Hippocampal formation (tissue), 2 donors: ENCODE measurements around the gene CNIH3.

Experiments used
- DNase-seq, 2 donors: peaks; one replicate each; lab custom pipeline; 2025; lab: John Stamatoyannopoulos, UW

Gene CNIH3

DNA sequence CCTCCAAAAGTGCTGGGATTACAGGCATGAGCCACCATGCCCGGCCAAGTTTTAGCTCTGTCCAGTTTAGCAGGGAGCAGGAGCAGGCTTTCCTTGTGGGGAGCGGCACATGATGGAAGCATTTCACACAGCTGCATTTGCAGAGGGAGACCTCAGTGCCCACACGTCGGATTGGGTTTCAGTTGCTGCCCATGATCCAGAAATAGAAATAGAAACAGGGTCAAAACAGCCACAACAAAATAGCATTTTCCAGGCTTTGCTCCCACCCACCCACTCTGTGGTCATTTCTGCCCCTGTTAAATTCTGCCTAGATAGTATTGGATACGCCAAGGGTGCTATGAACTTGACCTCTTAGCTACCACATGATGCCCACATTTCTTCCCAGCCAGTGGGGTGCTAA, 128.4 kb downstream of the CNIH3 start:
- DNase-seq = no peak

DNA sequence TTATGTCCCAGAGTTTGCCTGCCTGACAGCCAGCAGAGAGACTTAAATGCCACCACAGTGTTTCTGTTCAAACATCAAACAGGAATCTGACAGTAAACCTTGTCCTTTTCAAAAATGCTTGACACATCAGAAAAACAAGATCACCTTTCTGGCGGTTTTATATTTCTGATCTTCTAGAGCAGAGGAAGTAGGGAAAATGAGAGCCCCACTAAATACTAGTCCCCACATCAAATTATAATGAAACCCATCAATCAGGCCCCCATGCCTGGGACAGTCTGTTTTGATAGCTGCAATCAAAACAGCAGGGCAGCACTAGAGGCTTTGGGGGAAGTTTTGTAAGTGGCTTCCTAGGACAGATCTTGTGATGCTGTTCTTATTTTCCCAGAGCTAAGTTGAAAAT, 129.3 kb downstream of the CNIH3 start:
- DNase-seq = no peak

DNA sequence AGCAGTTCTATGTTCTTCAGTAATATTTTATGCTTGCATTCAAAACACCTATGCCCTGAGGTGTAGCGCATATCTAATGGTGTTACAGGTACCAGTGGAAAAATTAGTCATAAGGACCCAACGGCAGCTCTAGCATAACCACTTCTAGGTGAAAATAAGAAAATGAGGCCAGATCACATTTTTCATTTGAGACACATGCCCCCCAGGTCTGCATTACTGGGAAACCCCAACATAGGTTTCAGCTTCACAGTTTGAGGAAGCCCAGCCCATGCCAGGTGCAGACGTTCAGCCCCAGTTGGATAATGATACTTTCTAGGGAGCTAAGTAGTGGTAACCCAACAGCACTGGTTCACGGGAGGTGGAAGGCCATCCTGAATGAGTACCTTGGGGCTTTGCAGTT, 129.8 kb downstream of the CNIH3 start:
- DNase-seq = no peak

DNA sequence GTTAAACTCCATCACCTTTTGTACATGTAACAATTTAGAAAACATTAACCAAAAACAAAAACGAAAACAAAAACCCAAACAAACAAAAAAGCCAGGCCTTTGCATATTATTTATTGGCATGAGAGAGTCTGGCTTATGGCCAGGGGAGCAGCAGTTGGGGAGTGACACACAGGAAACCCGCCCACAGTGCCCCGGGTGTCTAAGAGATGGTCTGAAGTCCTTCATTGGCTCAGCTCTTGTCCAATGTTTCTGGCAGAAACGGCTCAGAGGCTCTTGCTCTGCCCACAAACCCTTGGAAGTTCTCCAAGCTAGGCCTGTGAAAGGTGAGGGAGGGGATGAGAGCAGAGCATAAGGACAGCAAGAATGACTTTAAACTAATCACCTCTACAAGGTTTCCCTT, 131.5 kb downstream of the CNIH3 start:
- DNase-seq = no peak

DNA sequence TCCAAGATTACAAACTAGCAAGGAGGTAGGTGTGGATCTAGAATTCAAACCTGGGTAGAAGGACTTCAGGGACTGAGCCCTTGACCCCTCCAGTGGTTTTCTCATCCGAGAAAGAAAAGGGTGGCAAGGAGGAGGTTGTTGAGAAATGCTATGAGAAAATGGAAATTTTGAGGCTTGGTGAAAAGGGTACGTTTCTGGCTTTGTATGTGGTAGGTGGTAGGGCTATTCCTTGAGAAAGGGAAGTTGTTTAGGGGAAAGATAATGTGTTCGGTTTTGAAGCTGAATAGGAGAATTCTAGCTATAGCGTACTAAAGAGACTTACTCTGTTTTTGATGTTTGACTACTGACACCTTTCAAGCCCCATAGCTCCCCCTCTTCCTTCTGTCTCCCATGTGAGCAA, 133.8 kb downstream of the CNIH3 start:
- no peak for DNase-seq

DNA sequence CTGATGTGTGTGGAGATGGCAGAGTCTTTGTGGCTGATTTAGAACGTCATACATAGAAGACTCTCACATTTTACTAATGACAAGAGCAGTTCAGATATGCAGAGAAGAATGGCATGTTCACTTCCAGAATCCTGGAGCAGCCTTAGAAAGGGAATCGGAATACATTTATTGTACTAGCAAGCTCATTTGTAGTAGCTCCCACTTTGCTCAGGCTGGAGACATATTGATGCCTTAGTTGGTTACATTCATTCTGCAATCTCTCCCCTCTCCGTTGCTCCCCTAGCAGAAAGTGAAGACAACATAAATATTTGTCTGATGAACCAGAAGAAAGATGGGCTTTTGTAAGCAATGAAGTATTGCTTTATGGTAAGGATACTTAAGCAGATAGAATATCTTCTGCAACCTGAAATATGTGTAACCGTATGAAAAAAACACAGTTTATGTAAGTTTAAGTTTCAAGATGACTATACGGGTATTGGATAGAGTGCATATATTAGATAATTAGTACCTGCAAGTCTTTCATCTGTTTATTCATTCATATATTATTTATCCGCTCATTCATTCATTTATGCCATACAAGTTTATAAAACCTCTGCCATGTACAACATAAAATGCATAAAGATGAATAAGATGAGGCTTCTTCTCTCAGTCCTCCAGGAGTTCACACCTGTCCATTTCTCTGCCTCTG, 135.7 kb downstream of the CNIH3 start:
- no peak for DNase-seq

DNA sequence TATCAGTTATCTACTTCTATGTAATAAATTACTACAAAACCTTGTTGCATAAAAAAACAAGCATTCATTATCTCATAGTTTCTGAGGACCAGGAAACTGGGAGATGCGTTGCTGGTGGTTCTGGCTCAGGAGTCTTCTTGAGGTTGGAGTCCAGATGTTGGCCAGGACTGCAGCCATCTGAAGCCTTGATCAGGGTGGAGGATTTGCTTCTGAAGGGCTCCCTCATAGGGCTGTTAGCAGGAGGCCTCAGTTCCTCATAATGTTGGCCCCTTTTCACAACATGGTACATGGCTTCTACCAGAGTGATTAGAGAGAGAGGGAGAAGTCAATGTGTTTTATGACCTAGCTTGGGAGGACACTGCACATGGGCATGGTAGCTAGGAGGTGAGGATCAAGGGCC, 137.4 kb downstream of the CNIH3 start:
- no peak for DNase-seq

DNA sequence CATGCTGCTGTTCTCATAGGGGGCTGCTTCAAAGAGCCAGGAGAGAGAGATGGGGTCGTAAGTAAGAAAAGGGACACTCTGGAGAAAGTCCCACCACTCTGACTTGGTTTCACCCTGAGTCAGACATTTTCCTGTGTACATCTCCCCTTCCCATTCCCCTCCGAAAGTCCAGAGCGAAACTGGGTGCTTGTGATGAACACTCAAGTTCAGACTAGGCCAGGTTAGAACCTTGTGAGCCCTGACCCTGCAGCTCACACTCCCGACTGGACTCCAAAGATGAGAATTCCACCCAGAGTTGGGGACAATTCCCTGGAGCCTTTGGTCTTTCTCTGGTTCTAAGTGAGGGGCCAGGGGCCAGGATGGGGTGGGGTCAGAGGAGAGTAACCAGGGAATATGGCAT, 139.5 kb downstream of the CNIH3 start:
- no peak for DNase-seq

DNA sequence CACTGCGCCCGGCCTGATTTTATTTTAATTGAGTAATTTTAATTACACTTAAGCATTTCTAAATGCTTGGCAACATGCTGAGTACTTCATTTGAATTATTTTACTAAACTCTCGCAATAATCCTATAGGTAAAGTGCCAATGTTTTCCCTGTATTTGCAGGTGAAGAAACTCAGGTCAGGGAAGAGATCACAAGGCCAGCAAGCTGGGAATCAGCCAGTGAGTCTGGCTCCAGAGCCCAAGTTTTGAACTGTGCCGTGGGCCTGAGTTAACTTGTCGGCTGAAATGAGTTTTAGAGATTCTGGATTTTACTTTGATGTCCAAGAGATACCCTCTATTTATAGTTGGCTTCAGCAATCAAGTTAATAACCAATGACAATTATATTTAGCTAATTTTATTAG, 141.4 kb downstream of the CNIH3 start:
- no peak for DNase-seq

DNA sequence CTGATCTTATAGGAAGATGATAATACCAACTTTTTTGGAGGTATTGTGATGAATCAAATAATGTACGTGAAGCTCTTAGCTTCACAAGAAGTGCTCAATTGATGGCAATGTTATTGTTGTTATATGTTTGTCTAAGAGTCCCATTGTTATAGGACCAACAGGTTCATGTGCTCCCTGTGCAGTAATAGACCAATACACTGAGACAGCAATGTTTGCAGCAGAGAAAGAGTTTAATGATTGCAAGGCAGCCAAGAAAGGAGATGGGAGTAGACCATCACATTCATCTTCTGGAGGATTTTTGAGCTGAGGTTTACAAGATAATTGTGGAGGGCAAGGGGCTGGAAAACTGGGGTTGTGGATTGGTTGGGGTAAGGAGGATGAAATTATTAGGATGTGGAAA, 143.0 kb downstream of the CNIH3 start:
- DNase-seq = no peak

DNA sequence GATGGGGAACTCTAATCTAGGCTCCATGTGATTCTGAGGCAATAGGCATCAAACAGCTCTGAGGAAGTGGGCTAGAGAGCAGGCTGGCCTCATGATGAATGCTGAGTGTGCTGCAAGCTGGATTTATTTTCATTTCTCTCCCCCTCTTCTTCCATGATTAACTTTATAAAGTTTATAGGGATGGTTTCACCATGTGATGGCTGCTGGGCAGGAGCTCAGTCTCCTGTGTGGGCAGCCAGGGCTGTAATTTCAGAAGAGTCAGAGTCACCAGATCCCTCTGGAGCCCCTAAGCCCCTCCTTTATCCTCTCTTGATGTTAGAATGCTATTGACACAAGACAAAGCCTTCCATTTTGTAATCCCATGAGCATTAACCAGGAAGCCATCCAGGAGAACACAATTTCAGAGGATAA, 143.6 kb downstream of the CNIH3 start:
- no peak for DNase-seq

DNA sequence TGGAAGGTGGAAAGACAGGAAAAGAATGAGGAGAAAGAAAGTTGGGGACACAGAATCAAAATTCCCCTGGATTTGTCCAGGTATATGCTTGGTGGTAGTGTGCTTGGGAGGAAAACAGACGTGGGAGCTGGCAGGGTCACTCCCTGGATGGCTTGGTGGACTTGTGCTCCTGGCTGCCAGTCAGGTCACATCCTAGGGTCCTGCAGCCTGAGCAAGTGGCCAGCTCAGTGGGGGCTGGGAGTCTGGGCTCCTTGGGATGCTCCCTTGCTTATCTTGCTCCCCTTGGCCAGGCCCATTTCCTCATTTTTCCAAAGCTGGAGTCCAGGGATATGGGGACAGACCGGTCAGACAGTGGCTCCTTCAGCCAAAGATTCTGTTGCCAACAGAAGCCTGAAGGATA, 144.0 kb downstream of the CNIH3 start:
- no peak for DNase-seq

DNA sequence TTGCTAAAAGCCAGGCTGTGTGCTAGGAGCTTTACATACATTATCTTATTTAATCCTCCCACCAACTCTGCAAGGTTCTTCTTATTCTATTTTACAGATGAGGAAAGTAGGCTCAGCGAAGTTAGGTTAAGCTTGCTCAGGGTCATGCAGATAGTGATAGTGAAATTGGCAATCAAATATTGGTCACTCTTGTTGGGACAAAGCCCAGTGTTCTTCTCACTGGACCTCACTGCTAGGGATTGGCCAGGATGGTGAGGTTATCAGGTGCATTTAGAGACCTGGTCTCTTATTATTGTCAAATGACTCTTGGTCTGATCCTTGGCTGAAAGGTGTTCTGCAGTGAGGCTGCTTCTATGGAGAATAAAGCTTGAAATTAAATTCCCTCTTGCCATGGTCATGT, 145.1 kb downstream of the CNIH3 start:
- DNase-seq = no peak

DNA sequence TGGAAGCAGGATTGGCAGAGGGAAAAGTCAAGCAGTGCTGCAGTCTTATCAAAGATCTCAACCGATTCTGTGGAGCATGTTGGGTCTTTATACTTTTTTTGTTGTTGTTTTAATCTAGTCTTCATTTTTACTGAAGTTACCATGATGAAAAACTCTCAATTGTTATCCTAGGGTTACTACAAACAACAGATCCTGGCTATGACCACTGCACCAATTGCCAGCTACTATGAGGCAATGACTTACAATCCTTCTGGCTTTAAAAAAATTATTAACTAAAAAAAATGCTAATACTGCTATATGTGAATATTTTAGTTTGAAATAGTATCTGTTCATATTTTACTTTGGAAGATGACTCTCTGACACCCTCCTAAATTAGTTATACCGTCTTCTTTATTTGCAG, 145.9 kb downstream of the CNIH3 start:
- DNase-seq = no peak

DNA sequence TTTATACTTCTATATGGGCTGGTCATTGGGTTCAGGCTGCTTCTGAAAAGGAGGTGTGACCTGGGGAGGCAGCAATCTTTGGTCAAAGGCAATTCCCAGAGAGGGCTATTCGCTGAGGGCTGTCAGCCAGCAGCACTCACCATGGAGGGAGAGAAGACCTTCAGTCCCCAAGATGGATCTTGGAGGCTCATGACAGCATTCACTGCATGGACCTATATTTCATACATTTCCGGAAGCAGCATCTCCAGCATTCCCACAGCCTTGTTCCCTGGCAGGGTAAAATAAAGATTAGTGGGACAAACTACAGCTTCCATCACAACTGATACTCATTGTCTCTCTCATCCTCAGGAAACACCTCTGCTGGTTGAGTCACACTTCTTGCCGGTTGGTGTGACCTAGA, 146.6 kb downstream of the CNIH3 start:
- DNase-seq = no peak

DNA sequence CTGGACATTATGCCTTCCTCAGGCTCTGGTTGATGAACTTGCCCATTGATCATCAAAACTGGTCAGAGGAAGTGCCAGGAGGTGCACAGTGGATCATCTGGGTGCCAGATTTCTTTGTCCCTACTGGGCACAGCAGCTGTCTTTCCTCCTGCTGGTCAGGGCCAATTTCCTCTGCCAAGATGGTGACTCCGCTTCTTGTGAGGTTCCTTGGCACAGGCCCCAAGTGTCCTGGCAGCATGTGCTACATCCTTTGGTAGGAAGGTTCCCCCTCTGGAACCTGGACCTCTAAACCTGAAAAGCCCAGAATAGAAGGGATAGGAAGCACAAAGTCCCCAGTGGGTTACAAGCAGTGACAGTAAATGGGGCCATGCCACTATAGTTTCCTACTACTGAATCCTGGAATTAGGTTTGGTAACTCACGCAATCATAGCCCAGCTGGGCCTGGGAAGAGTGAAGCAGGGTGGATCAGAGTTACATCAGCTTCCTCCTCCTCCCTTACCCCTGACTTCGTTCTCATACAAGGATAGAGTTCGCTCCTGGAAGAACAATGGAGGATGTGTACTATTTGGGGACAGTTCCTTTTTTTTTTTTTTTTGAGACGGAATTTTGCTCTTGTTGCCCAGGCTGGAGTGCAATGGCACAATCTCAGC, 147.1 kb downstream of the CNIH3 start:
- no peak for DNase-seq

DNA sequence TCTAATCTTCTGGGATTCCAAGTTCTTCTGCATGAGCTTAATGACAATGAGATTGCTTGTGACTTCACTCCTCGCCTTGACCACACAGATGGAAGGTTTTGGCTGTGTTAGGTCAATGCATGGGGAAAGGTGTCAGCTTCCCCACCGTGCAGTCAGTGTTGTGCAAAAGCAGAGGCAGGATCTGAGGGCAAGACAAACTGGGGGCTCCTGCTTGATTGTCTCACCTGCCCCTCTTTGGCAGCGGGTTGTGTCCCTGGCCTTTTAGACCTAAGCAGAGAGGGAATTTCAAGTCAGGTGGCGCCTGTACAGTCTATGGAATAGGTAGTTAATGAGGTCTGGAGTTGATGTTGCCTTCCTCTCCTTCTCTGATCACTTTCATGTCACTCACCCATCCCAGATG, 150.1 kb downstream of the CNIH3 start:
- DNase-seq = no peak

DNA sequence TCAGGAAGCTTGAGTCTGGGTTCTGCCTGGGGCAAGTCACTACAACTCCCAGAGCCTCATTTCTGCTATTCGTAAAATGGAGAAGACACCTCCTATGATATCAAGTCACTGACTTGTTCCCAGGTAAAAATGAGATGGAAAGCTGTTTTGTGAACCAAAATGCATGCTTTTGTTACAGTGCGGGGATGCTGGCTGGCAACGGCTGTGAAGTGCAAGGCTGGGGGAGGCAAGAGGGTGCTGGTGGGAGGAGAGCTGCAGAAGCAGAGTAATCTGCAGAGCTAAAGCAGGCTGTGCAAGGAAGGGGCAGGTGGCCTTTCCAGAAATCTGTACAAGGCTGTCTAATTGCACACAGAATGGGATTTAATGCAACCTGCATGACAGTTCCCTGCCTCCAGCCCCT, 150.9 kb downstream of the CNIH3 start:
- DNase-seq = peak in 1 of 2 donors; percentile 15

DNA sequence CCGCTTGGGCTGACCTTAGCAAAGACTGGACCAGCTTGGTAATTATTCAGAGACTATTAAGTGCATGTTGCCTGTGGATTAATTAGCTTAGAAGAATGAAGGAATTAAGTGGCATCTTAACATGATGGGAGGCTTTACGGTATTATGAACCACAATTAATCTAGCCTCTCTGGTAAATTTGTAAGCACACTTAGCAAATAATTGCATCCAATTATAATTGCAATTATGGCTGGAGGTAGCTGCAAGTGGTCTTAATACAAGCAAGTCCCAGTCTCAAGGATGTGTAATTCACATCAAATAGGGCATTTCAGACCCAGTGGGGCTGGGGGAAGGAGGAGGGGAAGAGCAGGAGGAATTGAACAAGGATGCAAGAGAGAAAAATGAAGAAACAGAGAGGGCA, 151.6 kb downstream of the CNIH3 start:
- DNase-seq = no peak

DNA sequence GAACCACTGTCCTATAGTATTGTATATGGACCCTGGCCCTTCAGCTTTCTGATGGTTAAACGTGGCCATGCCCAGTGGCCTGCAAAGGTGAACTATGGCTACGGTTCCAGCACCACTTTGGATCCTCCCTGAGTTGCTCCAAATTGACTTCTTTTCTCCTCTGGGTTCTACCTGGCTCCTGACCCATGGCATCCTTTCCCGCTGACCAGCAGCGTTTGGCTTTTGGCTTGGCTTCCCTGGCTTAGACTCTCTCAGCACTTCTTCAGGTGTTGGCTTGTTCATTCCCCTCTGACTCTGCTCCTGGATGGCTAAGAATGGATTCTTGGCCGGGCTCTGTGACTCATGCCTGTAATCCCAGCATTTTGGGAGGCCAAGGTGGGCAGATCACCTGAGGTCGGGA, 152.9 kb downstream of the CNIH3 start:
- no peak for DNase-seq

DNA sequence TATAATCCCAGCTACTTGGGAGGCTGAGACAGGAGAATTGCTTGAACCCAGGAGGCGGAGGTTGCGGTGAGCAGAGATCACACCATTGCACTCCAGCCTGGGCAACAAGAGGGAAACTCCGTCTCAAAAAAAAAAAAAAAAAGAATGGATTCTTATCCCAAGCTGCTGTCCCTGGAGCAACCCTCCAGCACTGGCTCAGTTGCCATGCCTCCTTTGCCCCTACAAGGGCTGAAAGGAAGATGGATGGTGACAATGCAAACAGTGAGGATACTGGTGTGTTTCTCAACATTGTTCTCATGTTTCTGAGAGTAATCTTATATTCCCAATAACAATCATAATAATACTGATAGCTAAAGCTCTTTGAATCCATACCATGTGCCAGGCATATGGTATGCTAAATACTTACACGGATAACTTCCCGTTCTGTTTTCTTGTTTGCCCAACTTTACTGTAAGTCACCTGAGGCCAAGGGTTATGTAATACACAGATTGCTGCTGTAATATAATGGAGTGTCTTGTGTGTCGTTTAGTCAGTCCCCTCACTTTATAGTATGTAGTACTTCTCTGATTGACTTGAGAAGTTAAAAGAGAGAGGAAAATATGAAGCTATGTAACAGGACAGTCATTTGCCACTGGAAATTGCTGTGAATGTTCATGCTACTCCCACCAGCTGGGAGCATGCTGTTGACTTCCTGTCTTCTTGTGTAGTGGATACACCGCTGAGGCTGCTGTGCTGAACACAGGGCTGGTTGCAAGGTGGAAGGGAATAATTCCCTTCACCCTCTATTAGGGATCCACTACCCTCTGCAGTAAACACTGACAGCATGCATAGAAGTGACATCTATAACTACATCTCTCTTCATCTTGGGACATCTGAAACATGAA, 153.6 kb downstream of the CNIH3 start:
- DNase-seq = no peak

DNA sequence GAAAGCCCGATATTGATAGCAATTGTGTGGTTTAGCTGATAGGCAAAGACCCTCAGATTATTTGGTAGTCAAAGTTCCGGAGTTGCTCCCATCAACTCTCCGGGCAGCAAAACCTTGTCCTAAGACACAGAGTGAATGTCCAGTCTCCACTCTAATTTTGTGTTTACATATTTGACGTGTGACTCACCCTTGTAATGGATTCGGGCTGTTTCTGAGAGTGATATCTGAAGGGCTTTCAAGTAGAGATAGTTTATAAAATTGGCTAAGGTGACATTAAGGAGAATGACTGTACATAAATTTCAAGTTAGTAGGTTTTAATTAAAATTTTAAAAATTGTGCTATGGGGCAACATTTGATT, 154.2 kb downstream of the CNIH3 start:
- DNase-seq = no peak

DNA sequence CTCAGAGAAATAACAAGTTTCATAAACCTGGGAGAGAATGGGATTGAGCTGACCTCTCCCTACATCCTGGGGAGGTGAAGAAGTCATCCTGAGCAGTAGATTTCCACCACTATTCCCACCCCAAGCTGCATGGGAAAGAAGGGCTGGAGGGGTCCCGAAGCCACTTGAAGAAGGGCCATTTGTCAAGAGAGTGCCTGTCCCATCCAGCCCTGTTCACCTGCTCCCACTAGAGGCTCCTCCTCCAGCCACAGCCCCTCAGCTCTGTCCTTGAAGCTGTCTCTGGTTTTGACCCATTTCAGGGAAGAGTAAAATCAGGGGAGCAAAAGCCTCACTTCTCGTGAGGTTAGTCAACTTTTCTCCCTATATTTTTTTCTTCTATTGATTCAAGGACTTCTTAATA, 157.5 kb downstream of the CNIH3 start:
- no peak for DNase-seq
